GM12875 (cell line): ENCODE data around the gene C1QTNF7.

ENCODE experiments used
- H3K4me3 ChIP-seq: one replicate; pipeline ENCODE4 v1.5.1; 2011; ENCODE audit warnings: low read depth, low read length, control low read depth
- TF ChIP-seq, protein P1 (sequence below): IDR thresholded peaks from 2 replicates; pipeline ENCODE4 v1.5.1; 2011; ENCODE audit warnings: low read depth, mild to moderate bottlenecking, control low read depth, inconsistent platforms, low read length, moderate library complexity, borderline replicate concordance; ENCODE audit not compliant: insufficient read depth

The C1QTNF7 gene

GRCh38 chr4:15413623-15414019, 14.2 kb upstream of the C1QTNF7 start:
- TF ChIP-seq, protein P1, sequence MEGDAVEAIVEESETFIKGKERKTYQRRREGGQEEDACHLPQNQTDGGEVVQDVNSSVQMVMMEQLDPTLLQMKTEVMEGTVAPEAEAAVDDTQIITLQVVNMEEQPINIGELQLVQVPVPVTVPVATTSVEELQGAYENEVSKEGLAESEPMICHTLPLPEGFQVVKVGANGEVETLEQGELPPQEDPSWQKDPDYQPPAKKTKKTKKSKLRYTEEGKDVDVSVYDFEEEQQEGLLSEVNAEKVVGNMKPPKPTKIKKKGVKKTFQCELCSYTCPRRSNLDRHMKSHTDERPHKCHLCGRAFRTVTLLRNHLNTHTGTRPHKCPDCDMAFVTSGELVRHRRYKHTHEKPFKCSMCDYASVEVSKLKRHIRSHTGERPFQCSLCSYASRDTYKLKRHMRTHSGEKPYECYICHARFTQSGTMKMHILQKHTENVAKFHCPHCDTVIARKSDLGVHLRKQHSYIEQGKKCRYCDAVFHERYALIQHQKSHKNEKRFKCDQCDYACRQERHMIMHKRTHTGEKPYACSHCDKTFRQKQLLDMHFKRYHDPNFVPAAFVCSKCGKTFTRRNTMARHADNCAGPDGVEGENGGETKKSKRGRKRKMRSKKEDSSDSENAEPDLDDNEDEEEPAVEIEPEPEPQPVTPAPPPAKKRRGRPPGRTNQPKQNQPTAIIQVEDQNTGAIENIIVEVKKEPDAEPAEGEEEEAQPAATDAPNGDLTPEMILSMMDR: no peak
- H3K4me3 ChIP-seq: no peak overlapping the region

- TF ChIP-seq, protein P1: no peak
- no peak overlapping the region for H3K4me3 ChIP-seq
Observed at GRCh38 chr4:15414551-15415091, 13.2 kb upstream of the C1QTNF7 start.

- no peak overlapping the region for H3K4me3 ChIP-seq
- TF ChIP-seq, protein P1: no peak
Observed at GRCh38 chr4:15416357-15417232, 11.2 kb upstream of the C1QTNF7 start.

DNA sequence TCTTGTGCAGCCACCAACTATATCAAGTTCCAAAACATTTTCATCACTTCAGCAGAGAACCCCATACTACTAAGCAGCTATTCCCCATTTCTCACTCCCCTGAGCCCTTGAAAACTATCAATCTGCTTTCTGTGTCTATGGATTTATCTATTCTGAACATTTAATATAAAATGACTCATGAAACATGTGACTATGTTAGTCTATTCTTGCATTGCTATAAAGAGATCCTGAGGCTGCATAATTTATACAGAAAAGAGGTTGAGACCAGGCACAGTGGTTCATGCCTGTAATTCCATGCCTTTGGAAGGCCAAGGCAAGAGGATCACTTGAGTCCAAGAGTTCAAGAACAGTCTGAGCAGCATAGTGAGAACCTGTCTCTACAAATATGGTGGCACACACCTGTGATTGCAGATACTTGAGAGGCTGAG, 10.6 kb upstream of the C1QTNF7 start:
- TF ChIP-seq, protein P1: no peak
- no peak overlapping the region for H3K4me3 ChIP-seq

DNA sequence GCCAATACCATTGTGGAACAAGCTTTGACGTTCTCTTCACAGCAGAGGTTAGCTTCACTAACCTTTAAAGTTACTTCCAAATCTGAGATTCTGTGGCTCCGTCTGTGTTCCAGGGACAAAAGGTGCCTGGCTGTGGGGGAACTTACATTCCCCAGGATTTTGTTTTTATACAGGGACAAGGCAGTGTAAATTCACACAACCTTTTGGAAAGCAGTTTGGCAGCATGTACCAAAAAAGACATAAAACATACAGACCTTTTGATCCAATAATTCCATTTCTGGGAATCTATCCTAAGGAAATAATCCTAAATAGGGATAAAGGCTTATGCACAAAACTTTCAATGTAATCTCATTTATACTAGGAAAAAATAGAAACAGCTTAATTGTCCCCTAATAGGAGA, 8.9 kb upstream of the C1QTNF7 start:
- no peak overlapping the region for H3K4me3 ChIP-seq
- TF ChIP-seq, protein P1: no peak

- TF ChIP-seq, protein P1: no peak
- H3K4me3 ChIP-seq: no peak overlapping the region
Observed at GRCh38 chr4:15420642-15421041, 7.2 kb upstream of the C1QTNF7 start.

DNA sequence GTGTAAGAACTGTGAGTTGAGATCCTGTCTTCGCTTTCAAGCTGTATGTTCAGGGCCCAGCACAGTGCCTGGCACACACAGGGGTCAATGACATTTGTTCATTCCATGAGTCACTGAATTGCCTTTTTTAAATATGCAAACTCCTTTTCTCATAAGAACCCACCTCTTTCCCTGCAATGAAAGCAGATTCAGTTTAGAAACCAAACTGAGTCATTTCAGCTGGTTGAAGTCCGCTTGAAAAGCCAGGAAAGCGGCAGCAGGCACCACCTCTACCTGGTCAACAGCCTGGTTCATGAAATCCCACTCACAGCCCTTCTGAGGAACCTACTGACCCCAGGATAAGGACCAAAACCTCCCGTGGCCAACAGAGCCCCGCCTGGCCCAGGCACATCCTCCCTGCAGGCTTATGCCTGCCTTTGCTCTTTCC, 4.5 kb upstream of the C1QTNF7 start:
- no peak overlapping the region for H3K4me3 ChIP-seq
- TF ChIP-seq, protein P1: no peak
